ENCODE data around the gene PTPN23. TPM values are rescaled to one million over a fixed set of nuclear protein-coding genes. Genes with fewer than 3 reads are reported as not detected.

Gene PTPN23
- total and polyA plus RNA-seq, 9 of the 15 experiments (the other 6 are each of a cell fraction or from before 2014, with no cell fraction given) = 0.41 to 58.7 (median 7.2) TPM

GRCh38 chr3:47347217-47347801, 33.5 kb upstream of the PTPN23 start (continued):
- TF ChIP-seq ZNF174 (CRISPR knock-in tag; IDR thresholded peaks at IDR 0.05) = no peak
- peak; percentile 29 to 58; a peak in 1 of 4 replicates for TF ChIP-seq KDM1A (IDR thresholded peaks at IDR 0.05)
- no peak for TF ChIP-seq ASH1L (IDR thresholded peaks at IDR 0.05; ENCODE audit: borderline replicate concordance, low read depth, partially characterized antibody)
- no peak for TF ChIP-seq YBX1 (IDR thresholded peaks at IDR 0.05)
- TF ChIP-seq HMBOX1 (IDR thresholded peaks at IDR 0.05) = peak; percentile 48; the same call in 1 of the 2 replicates
- TF ChIP-seq CBX2 (IDR thresholded peaks at IDR 0.05; ENCODE audit: insufficient read depth, low read length, poor library complexity, severe bottlenecking) = no peak
- TF ChIP-seq MTA1 (IDR thresholded peaks at IDR 0.05; ENCODE audit: borderline replicate concordance) = peak; percentile 94
- TF ChIP-seq ZBTB2 (IDR thresholded peaks at IDR 0.05) = no peak; the same call in 1 of the 2 replicates
- TF ChIP-seq CHCHD3 (CRISPR knock-in tag; IDR thresholded peaks at IDR 0.05) = no peak
- no peak for TF ChIP-seq MAFK (IDR thresholded peaks at IDR 0.05; ENCODE audit: low read length)
- no peak for TF ChIP-seq ELF2 (CRISPR knock-in tag; IDR thresholded peaks at IDR 0.05)
- TF ChIP-seq ZNF740 (CRISPR knock-in tag; IDR thresholded peaks at IDR 0.05) = no peak
- TF ChIP-seq ZNF740 (tag; IDR thresholded peaks at IDR 0.05) = no peak
- TF ChIP-seq CCNT2 (IDR thresholded peaks at IDR 0.05; ENCODE audit: borderline replicate concordance, extremely low read depth, insufficient read length, low read depth, low read length) = peak; percentile 98
- TF ChIP-seq SMAD3 (CRISPR knock-in tag; conservative IDR thresholded peaks at IDR 0.05) = no peak
- no peak for TF ChIP-seq TBP (optimal IDR thresholded peaks at IDR 0.05; ENCODE audit: low read depth, low read length)
- no peak for TF ChIP-seq ARHGAP35 (IDR thresholded peaks at IDR 0.05; ENCODE audit: partially characterized antibody)
- TF ChIP-seq ZNF609 (CRISPR knock-in tag; IDR thresholded peaks at IDR 0.05; ENCODE audit: borderline replicate concordance) = no peak; the same call in 1 of the 2 replicates
- TF ChIP-seq CHD4 (IDR thresholded peaks at IDR 0.05; ENCODE audit: insufficient read depth, insufficient replicate concordance, low read depth, low read length, poor library complexity, severe bottlenecking) = no peak
- TF ChIP-seq KDM5B (IDR thresholded peaks at IDR 0.05; ENCODE audit: insufficient replicate concordance, low read depth, low read length) = no peak
- no peak for TF ChIP-seq HSF4 (CRISPR knock-in tag; IDR thresholded peaks at IDR 0.05; ENCODE audit: borderline replicate concordance)
